ENCODE results near the gene CTNNA3. TPM values are rescaled to one million over a fixed set of nuclear protein-coding genes. Genes with fewer than 3 reads are reported as not detected.

The CTNNA3 gene
- total and polyA plus RNA-seq, 2 of the 4 experiments (the other 2 are of a cell fraction): 0.19 to 0.90 TPM

DNA sequence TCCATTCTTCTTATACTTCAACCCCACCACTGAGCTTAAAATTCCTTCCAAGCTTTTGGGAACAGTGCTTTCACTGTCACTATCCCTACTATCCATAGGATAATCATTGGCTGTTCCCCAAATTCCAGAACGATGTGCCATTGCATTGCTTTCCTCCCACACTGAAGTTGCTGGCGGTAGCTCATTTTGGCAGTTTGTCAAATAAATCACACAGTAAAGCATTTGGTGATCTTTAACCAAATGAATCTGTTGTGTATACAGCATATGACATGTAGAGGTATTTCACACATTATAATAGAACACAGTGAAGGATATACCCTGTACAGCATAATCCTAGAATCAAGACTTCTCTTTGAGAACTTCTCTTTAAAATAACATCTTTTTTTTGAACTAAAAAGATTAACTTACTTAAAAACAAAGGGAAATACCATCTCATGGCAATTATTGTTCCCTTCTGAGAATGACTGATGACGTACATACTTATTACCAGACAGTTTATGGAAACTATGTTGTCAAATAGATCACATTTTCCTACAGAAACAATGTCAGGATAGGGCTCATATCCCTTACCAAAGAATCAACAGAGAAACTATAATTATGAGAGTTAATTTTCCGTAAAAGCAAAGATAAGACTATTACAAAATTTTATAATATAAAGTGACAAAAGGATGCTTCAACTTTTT lies 93.6 kb downstream of the CTNNA3 start (continued):
- TF ChIP-seq POLR2A (IDR thresholded peaks at IDR 0.05; ENCODE audit: low read depth, low read length): no peak

DNA sequence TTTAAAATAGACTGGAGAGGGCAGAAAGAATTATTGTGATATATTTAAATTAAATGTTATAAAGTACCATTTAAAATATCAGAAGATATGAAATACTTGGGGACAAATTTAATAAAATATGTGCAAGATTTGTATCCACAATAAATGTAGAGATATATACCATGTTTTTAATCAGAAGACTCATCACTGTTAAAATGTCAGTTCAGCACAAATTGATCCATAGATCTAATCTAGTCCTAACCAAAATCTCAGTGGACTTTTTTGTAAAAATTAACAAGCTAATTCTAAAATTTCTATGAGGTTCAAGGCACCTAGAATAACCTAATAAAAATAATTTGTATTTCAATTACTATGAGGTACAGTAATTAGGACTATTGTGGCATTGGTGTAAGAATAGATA lies 96.4 kb downstream of the CTNNA3 start:
- no peak overlapping the region for H3K18ac ChIP-seq (ENCODE audit: low read depth, low read length)
- no peak overlapping the region for H2BK20ac ChIP-seq (ENCODE audit: low read depth, low read length)
- H3K4ac ChIP-seq (ENCODE audit: low read depth, low read length): no peak overlapping the region
- H3K9me1 ChIP-seq (ENCODE audit: insufficient read depth, low read length): peaks cover 6% of the 10 kb centered on the region; the same call in 1 of the 2 replicates
- H3K9ac ChIP-seq (ENCODE audit: low read depth, low read length): no peak overlapping the region
- H3K36me3 ChIP-seq (ENCODE audit: control insufficient read depth, insufficient read depth, low read length): no peaks in the 10 kb centered on the region
- no peak overlapping the region for H2BK120ac ChIP-seq (ENCODE audit: low read depth, low read length)
- no peak overlapping the region for H3K14ac ChIP-seq (replicated peaks; ENCODE audit: low read depth, low read length)
- H3K56ac ChIP-seq (ENCODE audit: extremely low read depth, insufficient read depth, low read length): no peak overlapping the region
- ChIA-PET CTCF (interaction anchor here (0.6 kb wide), 1 partner anchor 498 kb away, joined by 3 read pairs; no protein-coding TSS in a partner anchor), POLR2A (ENCODE audit: unreplicated experiment) (no interaction called here)
- DNase-seq (no peak), ATAC-seq (ENCODE audit: low read depth) (no peak)
- H3K27me3 ChIP-seq (ENCODE audit: control insufficient read depth, insufficient read depth, low read length): no peaks in the 10 kb centered on the region
- H2AFZ ChIP-seq (replicated peaks; ENCODE audit: low read length, poor library complexity): no peak overlapping the region
- H3K79me1 ChIP-seq (ENCODE audit: low read depth in 1 of 2, low read length in 2 of 2): no peaks in the 10 kb centered on the region
- H4K20me1 ChIP-seq (ENCODE audit: insufficient read depth, low read length): no peaks in the 10 kb centered on the region
- H3K4me1 ChIP-seq (ENCODE audit: control insufficient read depth, insufficient read depth, low read length): peaks cover 5% of the 10 kb centered on the region
- no peak overlapping the region for H2BK15ac ChIP-seq (ENCODE audit: low read depth, low read length)
- intact Hi-C loops (cut with micrococcal nuclease): no loop called here
- TF ChIP-seq FOS (IDR thresholded peaks at IDR 0.05; ENCODE audit: low read depth, low read length): no peak
- TF ChIP-seq MAZ (IDR thresholded peaks at IDR 0.05; ENCODE audit: borderline replicate concordance, low read depth, low read length): no peak
- no peak for TF ChIP-seq RAD21 (IDR thresholded peaks at IDR 0.05; ENCODE audit: low read length)
- no peak for TF ChIP-seq MAFK (IDR thresholded peaks at IDR 0.05; ENCODE audit: low read depth, low read length)
- no peak for TF ChIP-seq BHLHE40 (IDR thresholded peaks at IDR 0.05; ENCODE audit: low read depth, low read length)
- H4K91ac ChIP-seq (ENCODE audit: insufficient read depth, low read depth, low read length): no peak overlapping the region
- no peak overlapping the region for H2BK5ac ChIP-seq (ENCODE audit: low read depth, low read length, poor library complexity, severe bottlenecking)
- in situ Hi-C loops (cut with MboI; ENCODE audit: low sequenced_read_pairs): no loop called here
- no peak overlapping the region for H2AK5ac ChIP-seq (ENCODE audit: low read depth, low read length)
- H3K23ac ChIP-seq (ENCODE audit: low read depth, low read length): no peak overlapping the region
- dilution Hi-C loops (cut with HindIII; ENCODE audit: low sequenced_read_pairs, unreplicated experiment): no loop called here
- H4K5ac ChIP-seq (ENCODE audit: low read depth, low read length): no peak overlapping the region
- no peak overlapping the region for H4K8ac ChIP-seq (ENCODE audit: low read depth in 2 of 2, low read length in 2 of 2)
- H2AK9ac ChIP-seq (replicated peaks; ENCODE audit: low read depth, low read length, poor library complexity): no peak overlapping the region
- no peaks in the 10 kb centered on the region for H3K9me3 ChIP-seq (ENCODE audit: control insufficient read depth, insufficient read depth, low read length)
- no TSS peak for BruUV-seq (replicated peaks)
- no peak overlapping the region for H3K4me3 ChIP-seq (ENCODE audit: insufficient read depth, low read depth, low read length)
- no peak overlapping the region for H3K27ac ChIP-seq (ENCODE audit: insufficient read depth, low read length)
- H3K4me2 ChIP-seq (ENCODE audit: low read depth, low read length): no peak overlapping the region
